A549 (cell line): ENCODE data around the gene SLC8A2. TPM values are rescaled to one million over a fixed set of nuclear protein-coding genes. Genes with fewer than 3 reads are reported as not detected.

Experiments used
- BHLHE40 ChIP-seq: IDR thresholded peaks from 2 replicates; pipeline ENCODE4 v1.6.1; 2012; ENCODE audit warnings: low read depth, low read length, inconsistent platforms
- CBX8 ChIP-seq: fragments of 200-600 bp; sonication (generic); IDR thresholded peaks from 2 replicates; pipeline ENCODE4 v1.6.1; 2016
- CHD4 ChIP-seq: fragments of 200-600 bp; sonication (generic); IDR thresholded peaks from 2 replicates; pipeline ENCODE4 v1.6.1; 2016; ENCODE audit warnings: antibody characterized with exemption, mild to moderate bottlenecking, borderline replicate concordance
- ELK1 ChIP-seq: fragments of 150-350 bp; IDR thresholded peaks from 2 replicates; pipeline ENCODE4 v1.6.1; 2014; ENCODE audit warnings: low read depth, mild to moderate bottlenecking, low read length
- GATA3 ChIP-seq: IDR thresholded peaks from 2 replicates; pipeline ENCODE4 v1.6.1; 2012; ENCODE audit warnings: borderline replicate concordance
- HDAC2 ChIP-seq: fragments of 200-600 bp; sonication (generic); IDR thresholded peaks from 2 replicates; pipeline ENCODE4 v1.6.1; 2016
- HMGXB4 ChIP-seq: fragments of 250-450 bp; sonication (Bioruptor Pico); IDR thresholded peaks from 2 replicates; pipeline ENCODE4 v1.5.0; 2021; ENCODE audit warnings: mild to moderate bottlenecking, moderate library complexity, borderline replicate concordance
- HOXA7 ChIP-seq: fragments of 250-450 bp; sonication (Bioruptor Pico); IDR thresholded peaks from 2 replicates; pipeline ENCODE4 v1.5.0; 2020; ENCODE audit warnings: mild to moderate bottlenecking, moderate library complexity
- HOXB5 ChIP-seq: fragments of 250-450 bp; sonication (Bioruptor Pico); IDR thresholded peaks from 2 replicates; pipeline ENCODE4 v1.5.0; 2020; ENCODE audit warnings: mild to moderate bottlenecking, moderate library complexity
- KDM5A ChIP-seq: fragments of 200-600 bp; sonication (generic); IDR thresholded peaks from 2 replicates; pipeline ENCODE4 v1.6.1; 2016; ENCODE audit warnings: antibody characterized with exemption, mild to moderate bottlenecking
- MAZ ChIP-seq: fragments of 150-350 bp; IDR thresholded peaks from 2 replicates; pipeline ENCODE4 v1.6.1; 2014; ENCODE audit warnings: antibody characterized with exemption, low read depth, low read length, borderline replicate concordance
- MYC ChIP-seq: IDR thresholded peaks from 2 replicates; pipeline ENCODE4 v1.6.1; 2012; ENCODE audit warnings: mild to moderate bottlenecking, inconsistent platforms, low read length, improper control_type of control experiment, borderline replicate concordance
- NR3C1 ChIP-seq: fragments of >200 bp; sonication (Bioruptor Twin); formaldehyde crosslinking; IDR thresholded peaks from 3 replicates; pipeline ENCODE4 v1.6.1; 2017
- PHF8 ChIP-seq: fragments of 200-600 bp; sonication (generic); IDR thresholded peaks from 2 replicates; pipeline ENCODE4 v1.6.1; 2016; ENCODE audit warnings: low read depth, mild to moderate bottlenecking, antibody characterized with exemption, moderate library complexity, borderline replicate concordance
- RNF2 ChIP-seq: fragments of 200-600 bp; sonication (generic); IDR thresholded peaks from 2 replicates; pipeline ENCODE4 v1.6.1; 2016; ENCODE audit warnings: low read depth, mild to moderate bottlenecking, antibody characterized with exemption, moderate library complexity, borderline replicate concordance
- SMC3 ChIP-seq: fragments of >200 bp; sonication (Bioruptor Twin); formaldehyde crosslinking; IDR thresholded peaks from 3 replicates; pipeline ENCODE4 v1.6.1; 2018; ENCODE audit warnings: inconsistent platforms
- TP53 ChIP-seq: fragments of 250-450 bp; sonication (Bioruptor Pico); IDR thresholded peaks from 2 replicates; pipeline ENCODE4 v1.5.0; 2021; ENCODE audit warnings: mild to moderate bottlenecking, moderate library complexity
- ZNF302 ChIP-seq: fragments of 250-450 bp; sonication (Bioruptor Pico); IDR thresholded peaks from 2 replicates; pipeline ENCODE4 v1.9.0; 2021; ENCODE audit warnings: inconsistent platforms, mild to moderate bottlenecking, moderate library complexity
- polyA plus RNA-seq, 4 experiments: library from polyadenylated mRNA; depleted of rRNA in 3 of 4; stranded (reverse); fragments of >200 nt; fragmentation: RNase III in 1 of 4; extraction: RNeasy Plus Mini Kit Qiagen cat#74134 plus additional on column Dnase treatment in 1 of 4; gene quantifications; 2 replicates in 3 of 4; 3 replicates in 1 of 4; pipeline ENCODE4 v1.2.3, GENCODE V29; 2011 to 2017
- TF ChIP-seq, protein P1 (sequence below): fragments of >200 bp; sonication (Bioruptor Twin); formaldehyde crosslinking; IDR thresholded peaks from 3 replicates; pipeline ENCODE4 v1.6.1; 2016
- TF ChIP-seq, protein P2 (sequence below): IDR thresholded peaks from 2 replicates; pipeline ENCODE4 v1.6.1; 2012
- TF ChIP-seq, protein P3 (sequence below): fragments of >200 bp; sonication (Bioruptor Twin); formaldehyde crosslinking; IDR thresholded peaks from 3 replicates; pipeline ENCODE4 v1.5.1; 2016
- TF ChIP-seq, protein P4 (sequence below): fragments of 250-450 bp; sonication (Bioruptor Pico); IDR thresholded peaks from 2 replicates; pipeline ENCODE4 v1.5.0; 2020; ENCODE audit warnings: low read depth, mild to moderate bottlenecking, moderate library complexity

SLC8A2 gene
- polyA plus RNA-seq, 2 of the 4 experiments (the other 2 are of a cell fraction) = 0.15 to 0.35 TPM

- TF ChIP-seq ELK1 = no peak
- TF ChIP-seq, protein P1, sequence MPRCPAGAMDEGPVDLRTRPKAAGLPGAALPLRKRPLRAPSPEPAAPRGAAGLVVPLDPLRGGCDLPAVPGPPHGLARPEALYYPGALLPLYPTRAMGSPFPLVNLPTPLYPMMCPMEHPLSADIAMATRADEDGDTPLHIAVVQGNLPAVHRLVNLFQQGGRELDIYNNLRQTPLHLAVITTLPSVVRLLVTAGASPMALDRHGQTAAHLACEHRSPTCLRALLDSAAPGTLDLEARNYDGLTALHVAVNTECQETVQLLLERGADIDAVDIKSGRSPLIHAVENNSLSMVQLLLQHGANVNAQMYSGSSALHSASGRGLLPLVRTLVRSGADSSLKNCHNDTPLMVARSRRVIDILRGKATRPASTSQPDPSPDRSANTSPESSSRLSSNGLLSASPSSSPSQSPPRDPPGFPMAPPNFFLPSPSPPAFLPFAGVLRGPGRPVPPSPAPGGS = 0 out of 3 replicates have a peak, but pooled peaks have one; percentile 20
- TF ChIP-seq KDM5A = no peak
- TF ChIP-seq HOXB5 (CRISPR knock-in tag) = 0 out of 2 replicates have a peak, but pooled peaks have one; percentile 25
- TF ChIP-seq SMC3 = peak; percentile 80
- TF ChIP-seq MAZ = peak; percentile 91
- 0 out of 2 replicates have a peak, but pooled peaks have one; percentile 12 for TF ChIP-seq GATA3
- TF ChIP-seq TP53 (CRISPR knock-in tag) = 0 out of 2 replicates have a peak, but pooled peaks have one; percentile 8
- peak; percentile 86 for TF ChIP-seq PHF8
- TF ChIP-seq NR3C1 = no peak
- TF ChIP-seq, protein P2, sequence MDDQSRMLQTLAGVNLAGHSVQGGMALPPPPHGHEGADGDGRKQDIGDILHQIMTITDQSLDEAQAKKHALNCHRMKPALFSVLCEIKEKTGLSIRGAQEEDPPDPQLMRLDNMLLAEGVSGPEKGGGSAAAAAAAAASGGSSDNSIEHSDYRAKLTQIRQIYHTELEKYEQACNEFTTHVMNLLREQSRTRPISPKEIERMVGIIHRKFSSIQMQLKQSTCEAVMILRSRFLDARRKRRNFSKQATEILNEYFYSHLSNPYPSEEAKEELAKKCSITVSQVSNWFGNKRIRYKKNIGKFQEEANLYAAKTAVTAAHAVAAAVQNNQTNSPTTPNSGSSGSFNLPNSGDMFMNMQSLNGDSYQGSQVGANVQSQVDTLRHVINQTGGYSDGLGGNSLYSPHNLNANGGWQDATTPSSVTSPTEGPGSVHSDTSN = peak; percentile 57; the same call in 1 of the 2 replicates
- TF ChIP-seq HMGXB4 (CRISPR knock-in tag) = no peak
- no peak for TF ChIP-seq CHD4
- TF ChIP-seq, protein P3, sequence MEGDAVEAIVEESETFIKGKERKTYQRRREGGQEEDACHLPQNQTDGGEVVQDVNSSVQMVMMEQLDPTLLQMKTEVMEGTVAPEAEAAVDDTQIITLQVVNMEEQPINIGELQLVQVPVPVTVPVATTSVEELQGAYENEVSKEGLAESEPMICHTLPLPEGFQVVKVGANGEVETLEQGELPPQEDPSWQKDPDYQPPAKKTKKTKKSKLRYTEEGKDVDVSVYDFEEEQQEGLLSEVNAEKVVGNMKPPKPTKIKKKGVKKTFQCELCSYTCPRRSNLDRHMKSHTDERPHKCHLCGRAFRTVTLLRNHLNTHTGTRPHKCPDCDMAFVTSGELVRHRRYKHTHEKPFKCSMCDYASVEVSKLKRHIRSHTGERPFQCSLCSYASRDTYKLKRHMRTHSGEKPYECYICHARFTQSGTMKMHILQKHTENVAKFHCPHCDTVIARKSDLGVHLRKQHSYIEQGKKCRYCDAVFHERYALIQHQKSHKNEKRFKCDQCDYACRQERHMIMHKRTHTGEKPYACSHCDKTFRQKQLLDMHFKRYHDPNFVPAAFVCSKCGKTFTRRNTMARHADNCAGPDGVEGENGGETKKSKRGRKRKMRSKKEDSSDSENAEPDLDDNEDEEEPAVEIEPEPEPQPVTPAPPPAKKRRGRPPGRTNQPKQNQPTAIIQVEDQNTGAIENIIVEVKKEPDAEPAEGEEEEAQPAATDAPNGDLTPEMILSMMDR = peak; percentile 98
- TF ChIP-seq, protein P4, sequence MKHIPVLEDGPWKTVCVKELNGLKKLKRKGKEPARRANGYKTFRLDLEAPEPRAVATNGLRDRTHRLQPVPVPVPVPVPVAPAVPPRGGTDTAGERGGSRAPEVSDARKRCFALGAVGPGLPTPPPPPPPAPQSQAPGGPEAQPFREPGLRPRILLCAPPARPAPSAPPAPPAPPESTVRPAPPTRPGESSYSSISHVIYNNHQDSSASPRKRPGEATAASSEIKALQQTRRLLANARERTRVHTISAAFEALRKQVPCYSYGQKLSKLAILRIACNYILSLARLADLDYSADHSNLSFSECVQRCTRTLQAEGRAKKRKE = no peak
- no peak for TF ChIP-seq RNF2
- no peak for TF ChIP-seq HDAC2
- no peak for TF ChIP-seq CBX8
- peak; percentile 78; the same call in 1 of the 2 replicates for TF ChIP-seq MYC
- TF ChIP-seq BHLHE40 = no peak
- TF ChIP-seq HOXA7 (CRISPR knock-in tag) = peak; percentile 64; the same call in 1 of the 2 replicates
- no peak for TF ChIP-seq ZNF302 (CRISPR knock-in tag)
- TF ChIP-seq, all 56 proteins: peak for 20
Observed at GRCh38 chr19:47483800-47484690, 12.4 kb upstream of the SLC8A2 start, which contains the start of gene KPTN (continued).
